ENCODE data around the gene JMJD4.

The JMJD4 gene

GRCh38 chr1:227735539-227736285 is 610 bp upstream of the JMJD4 start:
- H3K4me1 ChIP-seq (ENCODE audit: control insufficient read depth, insufficient read depth, low read length), result peaks cover 11% of the 10 kb centered on the region
- peak overlapping the region; percentile 93 for H3K9ac ChIP-seq (ENCODE audit: low read depth, low read length)
- H3K27me3 ChIP-seq (ENCODE audit: control insufficient read depth, insufficient read depth, low read length), result no peaks in the 10 kb centered on the region
- H3K9me3 ChIP-seq (replicated peaks; ENCODE audit: low read length), result no peaks in the 10 kb centered on the region
- peak overlapping the region; percentile 94 for H3K4me3 ChIP-seq (ENCODE audit: low read length)
- peak overlapping the region; percentile 98 for H3K4me2 ChIP-seq (ENCODE audit: low read length)
- H3K36me3 ChIP-seq (ENCODE audit: insufficient read depth, low read length), result peaks cover 20% of the 10 kb centered on the region

GRCh38 chr1:227734546-227734855 is 601 bp downstream of the JMJD4 start:
- Histone ChIP-seq H3K4me3 (ENCODE audit: low read length) (peak overlapping the region; percentile 94), H3K9me3 (replicated peaks; ENCODE audit: low read length) (no peaks in the 10 kb centered on the region), H3K4me2 (ENCODE audit: low read length) (peak overlapping the region; percentile 98), H3K27me3 (ENCODE audit: control insufficient read depth, insufficient read depth, low read length) (no peaks in the 10 kb centered on the region), H3K4me1 (ENCODE audit: control insufficient read depth, insufficient read depth, low read length) (peaks cover 11% of the 10 kb centered on the region), H3K36me3 (ENCODE audit: insufficient read depth, low read length) (peaks cover 20% of the 10 kb centered on the region), H3K9ac (ENCODE audit: low read depth, low read length) (peak overlapping the region; percentile 93)

GRCh38 chr1:227733751-227734545 is 1.2 kb downstream of the JMJD4 start:
- Histone ChIP-seq H3K36me3 (ENCODE audit: insufficient read depth, low read length) (peaks cover 20% of the 10 kb centered on the region), H3K4me3 (ENCODE audit: low read length) (peak overlapping the region; percentile 94), H3K9me3 (replicated peaks; ENCODE audit: low read length) (no peaks in the 10 kb centered on the region), H3K4me2 (ENCODE audit: low read length) (peak overlapping the region; percentile 98), H3K27me3 (ENCODE audit: control insufficient read depth, insufficient read depth, low read length) (no peaks in the 10 kb centered on the region), H3K4me1 (ENCODE audit: control insufficient read depth, insufficient read depth, low read length) (peaks cover 16% of the 10 kb centered on the region), H3K9ac (ENCODE audit: low read depth, low read length) (peak overlapping the region; percentile 93)

DNA sequence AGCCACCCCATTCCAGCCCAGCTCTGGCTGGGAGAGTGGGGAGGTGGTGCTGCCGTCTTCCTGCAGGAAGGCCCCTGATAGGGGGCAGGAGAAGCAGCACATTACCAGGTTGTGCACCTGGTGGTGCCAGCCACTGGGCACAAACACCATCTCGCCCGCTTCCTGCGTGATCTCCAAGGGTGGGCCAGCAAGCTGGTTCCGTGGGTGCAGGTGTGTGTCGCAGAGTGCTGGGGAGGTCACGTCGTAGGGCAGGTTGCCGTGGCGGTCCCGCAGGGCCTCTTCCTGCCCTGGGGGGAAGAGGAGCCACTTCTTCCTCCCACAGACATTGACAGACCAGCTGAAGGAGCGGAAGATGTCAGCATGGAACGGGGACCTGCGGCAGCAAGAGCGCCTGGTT is 1.8 kb downstream of the JMJD4 start:
- H3K4me1 ChIP-seq (ENCODE audit: control insufficient read depth, insufficient read depth, low read length), result peaks cover 21% of the 10 kb centered on the region
- H3K4me2 ChIP-seq (ENCODE audit: low read length), result peak overlapping the region; percentile 98
- H3K36me3 ChIP-seq (ENCODE audit: insufficient read depth, low read length), result peaks cover 20% of the 10 kb centered on the region
- H3K9me3 ChIP-seq (replicated peaks; ENCODE audit: low read length), result no peaks in the 10 kb centered on the region
- H3K4me3 ChIP-seq (ENCODE audit: low read length), result peak overlapping the region; percentile 94
- H3K9ac ChIP-seq (ENCODE audit: low read depth, low read length), result no peak overlapping the region
- no peaks in the 10 kb centered on the region for H3K27me3 ChIP-seq (ENCODE audit: control insufficient read depth, insufficient read depth, low read length)

- peaks cover 21% of the 10 kb centered on the region for H3K4me1 ChIP-seq (ENCODE audit: control insufficient read depth, insufficient read depth, low read length)
- H3K4me2 ChIP-seq (ENCODE audit: low read length), result no peak overlapping the region
- no peak overlapping the region for H3K9ac ChIP-seq (ENCODE audit: low read depth, low read length)
- no peaks in the 10 kb centered on the region for H3K9me3 ChIP-seq (replicated peaks; ENCODE audit: low read length)
- no peak overlapping the region for H3K4me3 ChIP-seq (ENCODE audit: low read length)
- H3K36me3 ChIP-seq (ENCODE audit: insufficient read depth, low read length), result peaks cover 20% of the 10 kb centered on the region
- no peaks in the 10 kb centered on the region for H3K27me3 ChIP-seq (ENCODE audit: control insufficient read depth, insufficient read depth, low read length)
Observed at GRCh38 chr1:227732586-227733308, 2.4 kb downstream of the JMJD4 start.

DNA sequence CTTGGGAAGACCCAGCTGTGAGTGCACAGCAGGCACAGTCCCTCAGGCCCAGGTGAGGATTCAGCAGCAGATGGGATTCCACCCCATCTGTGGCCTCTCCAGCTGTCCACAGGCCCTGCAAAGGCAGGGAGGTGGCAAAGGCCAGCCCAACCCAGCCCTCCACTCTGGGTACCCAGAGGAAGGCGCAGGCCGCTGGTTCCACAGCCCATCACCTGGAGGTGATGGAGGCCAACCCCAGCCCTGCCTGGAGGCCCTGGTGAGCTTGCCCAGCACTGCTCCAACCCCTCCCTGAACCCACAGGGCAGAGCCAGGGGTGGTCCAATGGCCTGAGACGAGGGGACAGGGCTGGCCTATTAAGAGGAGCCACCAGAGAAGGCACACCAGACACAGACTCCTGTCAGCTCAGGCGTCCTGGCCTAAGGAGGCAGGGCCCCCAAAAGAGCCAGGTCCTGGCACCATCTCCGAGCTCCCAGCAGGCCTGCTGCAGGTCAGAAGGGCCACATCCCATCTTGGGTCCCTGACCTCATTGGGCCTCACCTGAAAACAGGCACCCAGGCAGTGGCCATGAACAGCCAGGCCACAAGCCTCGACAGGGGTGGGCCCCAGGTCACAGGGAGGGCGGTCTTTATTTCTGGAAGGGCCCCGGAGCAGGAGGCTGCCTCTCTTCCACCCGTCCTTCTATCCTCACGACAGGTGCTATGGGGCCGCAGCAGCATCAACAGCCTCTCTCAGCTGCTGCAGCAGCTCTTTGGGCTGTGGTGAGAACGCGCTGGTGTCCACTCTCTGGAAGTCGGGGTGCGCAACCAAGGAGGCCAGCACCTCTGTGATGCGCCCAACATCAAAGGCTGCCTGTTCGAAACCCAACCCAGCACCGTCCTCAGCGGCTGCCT is 3.2 kb downstream of the JMJD4 start:
- no peaks in the 10 kb centered on the region for H3K27me3 ChIP-seq (ENCODE audit: control insufficient read depth, insufficient read depth, low read length)
- peaks cover 20% of the 10 kb centered on the region for H3K36me3 ChIP-seq (ENCODE audit: insufficient read depth, low read length)
- H3K9me3 ChIP-seq (replicated peaks; ENCODE audit: low read length), result no peaks in the 10 kb centered on the region
- H3K4me2 ChIP-seq (ENCODE audit: low read length), result no peak overlapping the region
- no peak overlapping the region for H3K4me3 ChIP-seq (ENCODE audit: low read length)
- peaks cover 21% of the 10 kb centered on the region for H3K4me1 ChIP-seq (ENCODE audit: control insufficient read depth, insufficient read depth, low read length)
- no peak overlapping the region for H3K9ac ChIP-seq (ENCODE audit: low read depth, low read length)

DNA sequence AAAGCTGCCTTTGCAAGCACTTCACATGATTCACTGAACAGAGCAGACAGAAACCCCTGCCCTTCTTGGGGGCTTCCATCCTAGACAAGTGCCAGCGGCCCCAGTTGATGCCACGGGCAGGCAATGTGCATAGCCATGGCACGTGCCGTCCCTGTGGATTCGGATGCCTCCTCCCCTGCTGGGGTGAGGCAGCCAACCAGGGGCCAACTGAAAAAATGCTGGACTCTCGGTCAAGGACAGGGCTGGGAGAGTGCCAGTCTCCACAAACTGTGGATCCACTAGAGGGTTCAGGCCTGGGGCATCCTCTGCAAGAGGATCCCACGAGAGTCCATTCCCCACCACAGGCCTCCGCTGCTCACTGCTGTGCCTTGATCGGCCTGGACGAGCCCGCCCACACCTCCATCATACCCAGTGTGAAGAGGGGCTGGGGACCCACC is 3.8 kb downstream of the JMJD4 start:
- Histone ChIP-seq H3K27me3 (ENCODE audit: control insufficient read depth, insufficient read depth, low read length) (no peaks in the 10 kb centered on the region), H3K36me3 (ENCODE audit: insufficient read depth, low read length) (peaks cover 20% of the 10 kb centered on the region), H3K4me2 (ENCODE audit: low read length) (no peak overlapping the region), H3K9ac (ENCODE audit: low read depth, low read length) (no peak overlapping the region), H3K4me1 (ENCODE audit: control insufficient read depth, insufficient read depth, low read length) (peaks cover 21% of the 10 kb centered on the region), H3K4me3 (ENCODE audit: low read length) (no peak overlapping the region), H3K9me3 (replicated peaks; ENCODE audit: low read length) (no peaks in the 10 kb centered on the region)

GRCh38 chr1:227730630-227731151 is 4.4 kb downstream of the JMJD4 start:
- H3K9me3 ChIP-seq (replicated peaks; ENCODE audit: low read length), result no peaks in the 10 kb centered on the region
- H3K9ac ChIP-seq (ENCODE audit: low read depth, low read length), result no peak overlapping the region
- H3K27me3 ChIP-seq (ENCODE audit: control insufficient read depth, insufficient read depth, low read length), result no peaks in the 10 kb centered on the region
- peaks cover 21% of the 10 kb centered on the region for H3K4me1 ChIP-seq (ENCODE audit: control insufficient read depth, insufficient read depth, low read length)
- H3K4me2 ChIP-seq (ENCODE audit: low read length), result no peak overlapping the region
- peaks cover 20% of the 10 kb centered on the region for H3K36me3 ChIP-seq (ENCODE audit: insufficient read depth, low read length)
- H3K4me3 ChIP-seq (ENCODE audit: low read length), result no peak overlapping the region

GRCh38 chr1:227729881-227730629 is 5.0 kb downstream of the JMJD4 start:
- H3K4me2 ChIP-seq (ENCODE audit: low read length), result no peak overlapping the region
- H3K27me3 ChIP-seq (ENCODE audit: control insufficient read depth, insufficient read depth, low read length), result no peaks in the 10 kb centered on the region

GRCh38 chr1:227729144-227729880 is 5.8 kb downstream of the JMJD4 start:
- Histone ChIP-seq H3K27me3 (ENCODE audit: control insufficient read depth, insufficient read depth, low read length) (no peaks in the 10 kb centered on the region), H3K4me3 (ENCODE audit: low read length) (peak overlapping the region; percentile 66), H3K9ac (ENCODE audit: low read depth, low read length) (no peak overlapping the region), H3K4me2 (ENCODE audit: low read length) (peak overlapping the region; percentile 83), H3K9me3 (replicated peaks; ENCODE audit: low read length) (no peaks in the 10 kb centered on the region), H3K36me3 (ENCODE audit: insufficient read depth, low read length) (peaks cover 20% of the 10 kb centered on the region), H3K4me1 (ENCODE audit: control insufficient read depth, insufficient read depth, low read length) (peaks cover 19% of the 10 kb centered on the region)

More at GRCh38 chr1:227729881-227730629, 5.0 kb downstream of the JMJD4 start:
- no peak overlapping the region for H3K9ac ChIP-seq (ENCODE audit: low read depth, low read length)
- H3K36me3 ChIP-seq (ENCODE audit: insufficient read depth, low read length), result peaks cover 20% of the 10 kb centered on the region
- peaks cover 21% of the 10 kb centered on the region for H3K4me1 ChIP-seq (ENCODE audit: control insufficient read depth, insufficient read depth, low read length)
- no peak overlapping the region for H3K4me3 ChIP-seq (ENCODE audit: low read length)
- no peaks in the 10 kb centered on the region for H3K9me3 ChIP-seq (replicated peaks; ENCODE audit: low read length)
